Measurements from ENCODE around the gene SLC22A6.
"Not testable (repeated sequence)": the region's sequence is repeated elsewhere in the genome, so short reads cannot be mapped to it uniquely, and the experiment has no call there.

SLC22A6 gene

DNA sequence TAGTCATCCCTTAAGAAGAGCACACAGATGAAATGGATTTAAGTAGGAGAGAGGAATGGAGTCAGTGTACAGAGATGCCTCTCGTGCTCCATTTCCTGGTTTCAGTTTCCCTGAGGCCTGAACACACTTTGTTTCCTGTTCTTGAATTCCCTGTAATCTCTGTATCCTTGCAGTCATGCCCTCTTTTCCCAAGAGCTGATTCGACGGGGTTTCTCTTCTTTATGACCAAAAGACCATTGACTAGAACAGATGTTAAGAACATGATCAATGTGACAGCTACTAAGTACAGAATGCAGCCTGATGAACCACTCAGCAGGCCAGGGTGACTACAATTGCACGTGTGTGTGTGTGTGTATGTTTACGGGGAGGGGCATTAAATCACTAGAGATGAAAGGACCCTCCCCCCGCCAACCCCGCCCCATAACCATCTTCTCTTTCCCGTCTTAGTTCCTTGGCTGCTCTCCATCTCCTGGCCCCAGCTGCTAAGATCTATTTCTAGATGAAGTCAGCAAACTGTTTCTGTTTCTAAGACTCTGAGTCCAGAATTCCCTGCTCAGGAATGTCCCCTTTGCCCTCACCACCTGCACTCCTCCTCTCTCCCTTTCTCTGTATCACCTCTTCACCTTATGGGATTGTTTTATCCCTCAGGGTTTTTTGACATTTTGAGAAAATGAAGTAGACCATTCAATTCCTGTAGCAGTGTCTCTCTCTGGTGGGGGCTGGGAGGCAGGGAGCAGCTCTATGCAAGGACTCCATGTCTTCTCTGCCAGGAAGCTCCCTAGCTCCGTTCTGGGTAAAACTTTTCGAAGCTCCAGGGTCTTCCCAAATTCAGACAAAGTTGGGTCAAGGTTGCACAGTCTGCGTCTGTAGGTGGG lies 26.0 kb downstream of the SLC22A6 start:
- Histone ChIP-seq H3K9me3 (no peaks in the 10 kb centered on the region), H3K36me3 (no peaks in the 10 kb centered on the region), H3K27me3 (peaks cover 30% of the 10 kb centered on the region), H3K4me3 (ENCODE audit: low read depth in 1 of 2, low read length in 1 of 2) (no peak overlapping the region), H3K4me1 (ENCODE audit: control insufficient read depth in 1 of 2, insufficient read depth in 1 of 2, low read depth in 1 of 2, low read length in 1 of 2) (no peaks in the 10 kb centered on the region), H3K27ac (no peak overlapping the region)
- TF ChIP-seq, protein P1, sequence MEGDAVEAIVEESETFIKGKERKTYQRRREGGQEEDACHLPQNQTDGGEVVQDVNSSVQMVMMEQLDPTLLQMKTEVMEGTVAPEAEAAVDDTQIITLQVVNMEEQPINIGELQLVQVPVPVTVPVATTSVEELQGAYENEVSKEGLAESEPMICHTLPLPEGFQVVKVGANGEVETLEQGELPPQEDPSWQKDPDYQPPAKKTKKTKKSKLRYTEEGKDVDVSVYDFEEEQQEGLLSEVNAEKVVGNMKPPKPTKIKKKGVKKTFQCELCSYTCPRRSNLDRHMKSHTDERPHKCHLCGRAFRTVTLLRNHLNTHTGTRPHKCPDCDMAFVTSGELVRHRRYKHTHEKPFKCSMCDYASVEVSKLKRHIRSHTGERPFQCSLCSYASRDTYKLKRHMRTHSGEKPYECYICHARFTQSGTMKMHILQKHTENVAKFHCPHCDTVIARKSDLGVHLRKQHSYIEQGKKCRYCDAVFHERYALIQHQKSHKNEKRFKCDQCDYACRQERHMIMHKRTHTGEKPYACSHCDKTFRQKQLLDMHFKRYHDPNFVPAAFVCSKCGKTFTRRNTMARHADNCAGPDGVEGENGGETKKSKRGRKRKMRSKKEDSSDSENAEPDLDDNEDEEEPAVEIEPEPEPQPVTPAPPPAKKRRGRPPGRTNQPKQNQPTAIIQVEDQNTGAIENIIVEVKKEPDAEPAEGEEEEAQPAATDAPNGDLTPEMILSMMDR (IDR thresholded peaks at IDR 0.05) = no peak

DNA sequence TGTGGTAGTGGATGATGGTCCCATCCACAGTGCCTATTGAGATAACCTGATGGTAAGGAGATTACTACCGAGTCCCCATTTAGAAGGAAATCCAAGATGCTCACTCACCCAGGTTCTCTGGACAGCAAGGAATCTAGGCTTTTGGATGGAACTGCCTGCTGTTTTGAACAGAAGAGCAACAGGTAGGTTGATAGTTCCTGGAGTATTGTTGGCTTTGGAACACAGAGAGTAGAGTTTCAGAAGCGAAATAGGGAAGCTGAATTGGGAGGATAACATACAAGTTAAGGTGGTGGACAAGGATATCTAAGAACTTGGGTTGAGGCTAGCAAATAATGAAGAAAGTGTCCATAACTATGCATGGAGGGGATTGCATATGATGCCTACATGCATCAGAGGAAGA lies 27.6 kb downstream of the SLC22A6 start:
- H3K36me3 ChIP-seq = no peaks in the 10 kb centered on the region
- H3K9me3 ChIP-seq = no peaks in the 10 kb centered on the region
- no peak overlapping the region for H3K4me3 ChIP-seq (ENCODE audit: low read depth in 1 of 2, low read length in 1 of 2)
- TF ChIP-seq, protein P1 (IDR thresholded peaks at IDR 0.05) = no peak
- H3K4me1 ChIP-seq (ENCODE audit: control insufficient read depth in 1 of 2, insufficient read depth in 1 of 2, low read depth in 1 of 2, low read length in 1 of 2) = no peaks in the 10 kb centered on the region
- no peak overlapping the region for H3K27ac ChIP-seq
- H3K27me3 ChIP-seq = peaks cover 37% of the 10 kb centered on the region

DNA sequence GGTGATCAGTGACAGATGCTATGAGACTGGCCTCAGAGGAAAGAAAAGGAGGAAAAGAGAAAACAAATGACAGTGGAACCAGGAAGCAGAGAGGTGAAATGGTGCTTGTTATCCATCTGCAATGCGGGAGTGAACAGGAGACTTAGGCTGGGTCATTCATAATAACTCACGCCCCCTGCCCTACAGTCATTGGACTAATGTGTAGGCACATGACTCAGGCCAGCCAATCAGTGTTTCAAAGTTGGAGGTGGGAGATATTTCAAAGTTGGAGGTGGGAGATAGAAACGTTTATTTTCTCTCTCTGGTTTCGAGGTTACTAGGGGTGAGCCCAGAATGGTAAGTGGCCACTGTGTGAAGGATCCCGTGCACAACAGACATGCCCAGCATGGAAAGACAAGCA lies 30.3 kb downstream of the SLC22A6 start:
- no peaks in the 10 kb centered on the region for H3K36me3 ChIP-seq
- TF ChIP-seq, protein P1 (IDR thresholded peaks at IDR 0.05) = no peak
- no peaks in the 10 kb centered on the region for H3K9me3 ChIP-seq
- H3K4me1 ChIP-seq (ENCODE audit: control insufficient read depth in 1 of 2, insufficient read depth in 1 of 2, low read depth in 1 of 2, low read length in 1 of 2) = no peaks in the 10 kb centered on the region
- no peak overlapping the region for H3K27ac ChIP-seq
- no peak overlapping the region for H3K4me3 ChIP-seq (ENCODE audit: low read depth in 1 of 2, low read length in 1 of 2)
- peaks cover 44% of the 10 kb centered on the region for H3K27me3 ChIP-seq

DNA sequence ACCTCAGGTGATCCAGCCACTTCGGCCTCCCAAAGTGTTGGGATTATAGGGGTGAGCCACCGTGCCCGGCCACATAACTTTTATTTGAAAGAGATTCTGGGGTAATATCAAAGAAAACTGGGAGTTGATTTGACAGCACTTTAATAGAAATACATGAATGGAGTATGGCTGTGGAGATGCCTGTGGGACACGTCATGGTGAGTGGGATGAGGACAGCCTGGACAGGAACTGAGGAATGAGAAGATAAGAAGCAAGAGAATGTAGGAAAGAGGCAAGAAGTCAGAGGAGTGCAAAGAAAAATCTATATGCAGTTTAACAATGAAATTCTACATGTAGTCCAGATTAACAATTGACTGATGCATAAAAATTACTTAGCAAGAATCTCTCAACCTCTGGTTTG lies 31.0 kb downstream of the SLC22A6 start:
- no peak overlapping the region for H3K4me3 ChIP-seq (ENCODE audit: low read depth in 1 of 2, low read length in 1 of 2)
- no peaks in the 10 kb centered on the region for H3K36me3 ChIP-seq
- no peak overlapping the region for H3K27ac ChIP-seq
- peaks cover 47% of the 10 kb centered on the region for H3K27me3 ChIP-seq
- H3K4me1 ChIP-seq (ENCODE audit: control insufficient read depth in 1 of 2, insufficient read depth in 1 of 2, low read depth in 1 of 2, low read length in 1 of 2) = no peaks in the 10 kb centered on the region
- H3K9me3 ChIP-seq = no peaks in the 10 kb centered on the region
- TF ChIP-seq, protein P1 (IDR thresholded peaks at IDR 0.05) = no peak

DNA sequence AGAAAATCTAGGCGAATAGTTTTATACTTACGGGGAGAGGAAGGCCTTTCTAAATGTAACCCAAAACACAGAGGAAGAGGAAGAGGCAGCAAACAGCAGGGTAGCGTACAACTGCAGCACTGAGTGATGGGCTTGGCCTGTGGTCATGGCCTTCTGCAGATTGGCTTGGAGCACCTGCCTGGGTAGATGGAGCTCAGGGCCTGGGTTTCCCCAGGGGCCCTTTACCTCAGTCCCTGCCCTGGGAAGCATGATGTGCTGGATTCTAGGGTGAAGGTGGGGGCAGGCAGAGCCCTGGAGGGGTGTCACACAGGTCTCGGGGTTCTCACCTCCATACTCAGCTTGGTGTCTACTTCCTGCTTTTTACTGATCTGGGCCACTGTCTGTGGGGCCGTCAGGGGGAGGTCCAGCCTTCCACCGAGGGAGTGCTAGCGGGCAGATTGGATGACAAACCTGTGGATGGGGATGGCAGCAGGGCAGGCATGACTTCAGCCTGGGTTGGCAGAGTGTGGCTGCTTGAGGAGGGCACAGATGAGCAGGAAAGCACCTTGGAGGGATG lies 35.9 kb downstream of the SLC22A6 start:
- Histone ChIP-seq H3K9me3 (no peaks in the 10 kb centered on the region), H3K27me3 (peaks cover 39% of the 10 kb centered on the region), H3K4me1 (ENCODE audit: control insufficient read depth in 1 of 2, insufficient read depth in 1 of 2, low read depth in 1 of 2, low read length in 1 of 2) (no peaks in the 10 kb centered on the region), H3K4me3 (ENCODE audit: low read depth in 1 of 2, low read length in 1 of 2) (no peak overlapping the region), H3K27ac (no peak overlapping the region), H3K36me3 (no peaks in the 10 kb centered on the region)
- TF ChIP-seq, protein P1 (IDR thresholded peaks at IDR 0.05) = no peak

DNA sequence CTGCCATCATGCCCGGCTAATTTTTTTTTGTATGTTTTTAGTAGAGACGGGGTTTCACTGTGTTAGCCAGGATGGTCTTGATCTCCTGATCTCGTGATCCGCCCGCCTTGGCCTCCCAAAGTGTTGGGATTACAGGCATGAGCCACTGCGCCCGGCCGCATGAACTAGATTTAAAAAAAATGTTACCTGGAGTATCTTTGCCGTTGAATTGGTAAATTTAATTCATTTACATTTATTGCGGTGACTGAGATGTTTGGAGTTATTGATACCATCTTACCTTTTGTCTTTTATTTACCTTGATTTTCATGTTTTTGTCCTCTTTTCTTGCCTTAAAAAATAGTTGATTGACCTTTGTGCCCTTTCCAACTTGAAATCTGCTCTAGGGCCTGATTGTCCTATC lies 39.2 kb downstream of the SLC22A6 start:
- not testable (repeated sequence) for H3K4me1 ChIP-seq (ENCODE audit: control insufficient read depth in 1 of 2, insufficient read depth in 1 of 2, low read depth in 1 of 2, low read length in 1 of 2); H3K9me3 ChIP-seq; H3K36me3 ChIP-seq; H3K27ac ChIP-seq; H3K4me3 ChIP-seq (ENCODE audit: low read depth in 1 of 2, low read length in 1 of 2)
- H3K27me3 ChIP-seq = peaks cover 29% of the 10 kb centered on the region

DNA sequence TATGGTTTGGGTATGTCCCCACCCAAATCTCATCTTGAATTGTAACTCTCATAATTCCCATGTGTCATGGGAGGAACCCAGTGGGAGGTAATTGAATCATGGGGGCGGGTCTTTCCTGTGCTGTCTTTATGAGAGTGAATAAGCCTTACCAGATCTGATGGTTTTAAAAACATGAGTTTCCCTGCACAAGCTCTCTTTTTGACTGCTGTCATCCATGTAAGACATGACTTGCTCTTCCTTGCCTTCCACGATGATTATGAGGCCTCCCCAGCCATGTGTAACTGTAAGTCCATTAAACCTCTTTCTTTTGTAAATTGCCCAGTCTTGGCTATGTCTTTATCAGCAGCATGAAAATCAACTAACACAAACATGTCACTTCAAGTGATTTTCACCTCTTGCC lies 47.2 kb downstream of the SLC22A6 start:
- not testable (repeated sequence) for H3K4me3 ChIP-seq (ENCODE audit: low read depth in 1 of 2, low read length in 1 of 2); H3K36me3 ChIP-seq; H3K9me3 ChIP-seq; H3K27ac ChIP-seq; H3K4me1 ChIP-seq (ENCODE audit: control insufficient read depth in 1 of 2, insufficient read depth in 1 of 2, low read depth in 1 of 2, low read length in 1 of 2)
- H3K27me3 ChIP-seq = peaks cover 11% of the 10 kb centered on the region
